Gastrocnemius medialis (tissue), 4 donors: Measurements from ENCODE around the gene ZNF814. TPM values are rescaled to one million over a fixed set of nuclear protein-coding genes. Genes with fewer than 3 reads are reported as not detected.
"Not testable (repeated sequence)": the region's sequence is repeated elsewhere in the genome, so short reads cannot be mapped to it uniquely, and the experiment has no call there.

Experiments
- ATAC-seq, 2 donors: fragments of 150-250 bp; one replicate each; pipeline ENCODE4 v1.9.1; 2016
- DNase-seq, 2 donors: peaks; one replicate each; pipeline ENCODE4 v3.0.0-alpha.2; 2019
- H3K27ac ChIP-seq, 4 donors: fragments of 200-600 bp; sonication (generic); 1 replicate in 1 of 4; 2 replicates in 3 of 4; pipeline ENCODE4 v1.5.1; 2016 to 2018; ENCODE audit warnings: mild to moderate bottlenecking in 2 of 4, moderate library complexity in 1 of 4
- H3K27me3 ChIP-seq, 3 donors: fragments of 200-600 bp; sonication (generic) in 2 of 3; 1 replicate in 1 of 3; 2 replicates in 2 of 3; pipeline versions ENCODE4 v1.5.1 to v1.6.0; 2016 to 2019; ENCODE audit warnings: mild to moderate bottlenecking in 1 of 3, moderate library complexity in 1 of 3
- H3K36me3 ChIP-seq, 2 donors: fragments of 200-600 bp; sonication (generic) in 1 of 2; one replicate each; pipeline ENCODE4 v1.5.1; 2017 to 2018
- H3K4me1 ChIP-seq, 2 donors: fragments of 200-600 bp; sonication (generic) in 1 of 2; one replicate each; pipeline ENCODE4 v1.5.1; 2016 to 2017; ENCODE audit warnings: mild to moderate bottlenecking in 2 of 2
- H3K4me3 ChIP-seq, 4 donors: fragments of 200-600 bp; sonication (generic) in 3 of 4; 1 replicate in 1 of 4; 2 replicates in 3 of 4; pipeline ENCODE4 v1.5.1; 2016 to 2019; ENCODE audit warnings: mild to moderate bottlenecking in 2 of 4
- H3K9me3 ChIP-seq, 3 donors: fragments of 200-600 bp; sonication (generic) in 2 of 3; 1 replicate in 1 of 3; 2 replicates in 2 of 3; pipeline ENCODE4 v1.5.1; 2016 to 2019
- CTCF ChIP-seq, 5 experiments: fragments of 450-650 bp in 3 of 5; fragments of 200-600 bp in 2 of 5; sonication (generic) in 2 of 5; IDR thresholded peaks in 4 of 5; conservative IDR thresholded peaks in 1 of 5; 1 replicate in 4 of 5; 2 replicates in 1 of 5; pipeline ENCODE4 v1.5.1; 2016 to 2019; ENCODE audit warnings: antibody characterized with exemption in 5 of 5, mild to moderate bottlenecking in 3 of 5, moderate library complexity in 3 of 5
- POLR2A ChIP-seq, 2 donors: fragments of 450-650 bp; IDR thresholded peaks; one replicate each; pipeline ENCODE4 v1.6.1; 2017; ENCODE audit warnings: antibody characterized with exemption in 2 of 2, mild to moderate bottlenecking in 2 of 2, moderate library complexity in 2 of 2
- in situ Hi-C, 4 donors: fragments of 200-750 bp; cut with MboI; loops; one replicate each; pipeline versions ENCODE4 v1.15.0 to v1.8.0; 2017; ENCODE audit warnings: low sequenced_read_pairs in 4 of 4
- intact Hi-C: fragments of 100-400 bp; cut with DNase I; formaldehyde crosslinking; loops from one replicate; pipeline ENCODE4 v1.15.1; 2023; ENCODE audit warnings: low total_unique reads
- total RNA-seq, 4 donors: library from RNA; depleted of rRNA; stranded (reverse); fragments of >200 nt; gene quantifications; one replicate each; pipeline versions ENCODE4 v1.1.0 to v1.2.3, GENCODE V29; 2016

ZNF814 gene
- total RNA-seq, 4 donors from 2014 or later, result 3.3 to 18.0 (median 4.5) TPM

GRCh38 chr19:57886046-57886445, 2.8 kb downstream of the ZNF814 start:
- DNase-seq (no peak), ATAC-seq (no peak)
- H3K9me3 ChIP-seq, result no peaks in the 10 kb centered on the region
- H3K27me3 ChIP-seq, result no peaks in the 10 kb centered on the region
- in situ Hi-C loops (no loop called here), intact Hi-C loops (no loop called here)
- H3K4me3 ChIP-seq, result no peak overlapping the region
- TF ChIP-seq CTCF (IDR thresholded peaks at IDR 0.05 in 4 of 5, conservative IDR thresholded peaks at IDR 0.05 in 1 of 5) (no peak), POLR2A (IDR thresholded peaks at IDR 0.05) (no peak)
- no peak overlapping the region for H3K27ac ChIP-seq
- peaks cover 13 to 19% of the 10 kb centered on the region in 2 donors for H3K4me1 ChIP-seq
- H3K36me3 ChIP-seq, result peaks cover 0 to 19% of the 10 kb centered on the region in 2 donors

GRCh38 chr19:57873883-57874799, 14.7 kb downstream of the ZNF814 start:
- DNase-seq, ATAC-seq, intact Hi-C loops, H3K4me1 ChIP-seq, H3K27me3 ChIP-seq, H3K27ac ChIP-seq, in situ Hi-C loops, H3K4me3 ChIP-seq: not testable (repeated sequence)
- Histone ChIP-seq H3K36me3 (peaks cover 0 to 27% of the 10 kb centered on the region in 2 donors), H3K9me3 (peaks cover 0 to 26% (median 4%) of the 10 kb centered on the region in 3 donors)

- Histone ChIP-seq H3K27me3 (no peaks in the 10 kb centered on the region), H3K27ac (no peak overlapping the region), H3K4me1 (no peaks in the 10 kb centered on the region), H3K36me3 (peaks cover 2 to 32% of the 10 kb centered on the region in 2 donors), H3K4me3 (peak overlapping the region in 1 of 4 donors; percentile 4), H3K9me3 (peaks cover 0 to 26% (median 4%) of the 10 kb centered on the region in 3 donors)
- in situ Hi-C loops, result no loop called here
- no peak for TF ChIP-seq POLR2A (IDR thresholded peaks at IDR 0.05)
- TF ChIP-seq CTCF (IDR thresholded peaks at IDR 0.05 in 4 of 5, conservative IDR thresholded peaks at IDR 0.05 in 1 of 5), result no peak
- no peak for ATAC-seq
- no peak for DNase-seq
- intact Hi-C loops, result no loop called here
These were observed 16.4 kb downstream of the ZNF814 start for GRCh38 chr19:57872450-57872849.

- peaks cover 2 to 49% of the 10 kb centered on the region in 2 donors for H3K36me3 ChIP-seq
- no peak for ATAC-seq
These were observed 18.6 kb downstream of the ZNF814 start for GRCh38 chr19:57870225-57870624.

GRCh38 chr19:57869655-57870054, 19.2 kb downstream of the ZNF814 start:
- peaks cover 0 to 26% (median 4%) of the 10 kb centered on the region in 3 donors for H3K9me3 ChIP-seq
- ATAC-seq (peak in 1 of 2 donors; percentile 14), DNase-seq (peak in 1 of 2 donors; percentile 35)
- intact Hi-C loops, H3K27me3 ChIP-seq, H3K4me3 ChIP-seq, in situ Hi-C loops, H3K27ac ChIP-seq, H3K4me1 ChIP-seq: not testable (repeated sequence)
- H3K36me3 ChIP-seq, result peaks cover 5 to 55% of the 10 kb centered on the region in 2 donors

More at GRCh38 chr19:57870225-57870624, 18.6 kb downstream of the ZNF814 start:
- peaks cover 0 to 26% (median 4%) of the 10 kb centered on the region in 3 donors for H3K9me3 ChIP-seq
- no peaks in the 10 kb centered on the region for H3K27me3 ChIP-seq
- in situ Hi-C loops, result no loop called here
- no peak for DNase-seq
- intact Hi-C loops, result no loop called here
- H3K4me1 ChIP-seq, result no peaks in the 10 kb centered on the region
- H3K27ac ChIP-seq, result no peak overlapping the region
- TF ChIP-seq CTCF (IDR thresholded peaks at IDR 0.05 in 4 of 5, conservative IDR thresholded peaks at IDR 0.05 in 1 of 5) (no peak), POLR2A (IDR thresholded peaks at IDR 0.05) (no peak)
- H3K4me3 ChIP-seq, result no peak overlapping the region
